ENCODE data around the gene COA4.

- TF ChIP-seq CTCF (IDR thresholded peaks at IDR 0.05) (no peak), ATF1 (CRISPR knock-in tag; IDR thresholded peaks at IDR 0.05) (no peak), CREB1 (CRISPR knock-in tag; IDR thresholded peaks at IDR 0.05) (no peak), ZNF138 (CRISPR knock-in tag; conservative IDR thresholded peaks at IDR 0.05) (no peak), ELF4 (CRISPR knock-in tag; IDR thresholded peaks at IDR 0.05; ENCODE audit: low read depth) (no peak), NR1H2 (CRISPR knock-in tag; IDR thresholded peaks at IDR 0.05) (no peak), TP53 (CRISPR knock-in tag; IDR thresholded peaks at IDR 0.05) (no peak), USF2 (CRISPR knock-in tag; IDR thresholded peaks at IDR 0.05) (no peak)
Measured at GRCh38 chr11:73860202-73860601, 16.4 kb downstream of the COA4 start.
